ENCODE results near the gene LMNB1.
"Not testable (repeated sequence)": the region's sequence is repeated elsewhere in the genome, so short reads cannot be mapped to it uniquely, and the experiment has no call there.

LMNB1 gene

GRCh38 chr5:126826619-126827215, 49.8 kb downstream of the LMNB1 start:
- DNase-seq (ENCODE audit: insufficient read length, low spot score) (no peak), FAIRE-seq (no peak)
- no peak for TF ChIP-seq POLR2A (IDR thresholded peaks at IDR 0.05; ENCODE audit: low read depth, low read length)

GRCh38 chr5:126829098-126829497, 52.2 kb downstream of the LMNB1 start:
- FAIRE-seq (no peak), DNase-seq (ENCODE audit: insufficient read length, low spot score) (no peak)
- TF ChIP-seq POLR2A (IDR thresholded peaks at IDR 0.05; ENCODE audit: low read depth, low read length) = no peak

- DNase-seq (ENCODE audit: insufficient read length, low spot score) (no peak), FAIRE-seq (no peak)
- TF ChIP-seq POLR2A (IDR thresholded peaks at IDR 0.05; ENCODE audit: low read depth, low read length) = no peak
Observed at GRCh38 chr5:126830061-126830460, 53.1 kb downstream of the LMNB1 start.

- FAIRE-seq = no peak
- no peak for TF ChIP-seq POLR2A (IDR thresholded peaks at IDR 0.05; ENCODE audit: low read depth, low read length)
Observed at GRCh38 chr5:126831156-126831555, 54.2 kb downstream of the LMNB1 start.

GRCh38 chr5:126836778-126837177, 59.8 kb downstream of the LMNB1 start:
- FAIRE-seq (no peak), DNase-seq (ENCODE audit: insufficient read length, low spot score) (no peak)
- no peak for TF ChIP-seq POLR2A (IDR thresholded peaks at IDR 0.05; ENCODE audit: low read depth, low read length)

More at GRCh38 chr5:126831156-126831555, 54.2 kb downstream of the LMNB1 start:
- no peak for DNase-seq (ENCODE audit: insufficient read length, low spot score)

GRCh38 chr5:126837242-126837641, 60.3 kb downstream of the LMNB1 start:
- FAIRE-seq = no peak
- DNase-seq (ENCODE audit: insufficient read length, low spot score) = no peak
- TF ChIP-seq POLR2A (IDR thresholded peaks at IDR 0.05; ENCODE audit: low read depth, low read length) = no peak

- DNase-seq (ENCODE audit: insufficient read length, low spot score) = no peak
- FAIRE-seq = peak; percentile 62
- TF ChIP-seq POLR2A (IDR thresholded peaks at IDR 0.05; ENCODE audit: low read depth, low read length) = no peak
Observed at GRCh38 chr5:126837906-126838539, 61.1 kb downstream of the LMNB1 start.

- not testable (repeated sequence) for FAIRE-seq; DNase-seq (ENCODE audit: insufficient read length, low spot score)
Observed at GRCh38 chr5:126839407-126839806, 62.5 kb downstream of the LMNB1 start.

GRCh38 chr5:126843375-126843774, 66.4 kb downstream of the LMNB1 start:
- FAIRE-seq; DNase-seq (ENCODE audit: insufficient read length, low spot score): not testable (repeated sequence)

GRCh38 chr5:126845470-126846070, 68.6 kb downstream of the LMNB1 start:
- DNase-seq (ENCODE audit: insufficient read length, low spot score); FAIRE-seq: not testable (repeated sequence)

- TF ChIP-seq POLR2A (IDR thresholded peaks at IDR 0.05; ENCODE audit: low read depth, low read length) = no peak
- no peak for DNase-seq (ENCODE audit: insufficient read length, low spot score)
- no peak for FAIRE-seq
Observed at GRCh38 chr5:126846344-126846743, 69.4 kb downstream of the LMNB1 start.

GRCh38 chr5:126846744-126847455, 70.0 kb downstream of the LMNB1 start:
- TF ChIP-seq POLR2A (IDR thresholded peaks at IDR 0.05; ENCODE audit: low read depth, low read length) = no peak
- FAIRE-seq = no peak
- no peak for DNase-seq (ENCODE audit: insufficient read length, low spot score)

GRCh38 chr5:126847456-126847820, 70.5 kb downstream of the LMNB1 start:
- no peak for DNase-seq (ENCODE audit: insufficient read length, low spot score)
- no peak for FAIRE-seq
- TF ChIP-seq POLR2A (IDR thresholded peaks at IDR 0.05; ENCODE audit: low read depth, low read length) = no peak

- DNase-seq (ENCODE audit: insufficient read length, low spot score) = no peak
- no peak for TF ChIP-seq POLR2A (IDR thresholded peaks at IDR 0.05; ENCODE audit: low read depth, low read length)
- FAIRE-seq = no peak
Observed at GRCh38 chr5:126847826-126848251, 70.9 kb downstream of the LMNB1 start.

- no peak for DNase-seq (ENCODE audit: insufficient read length, low spot score)
Observed at GRCh38 chr5:126848253-126848652, 71.3 kb downstream of the LMNB1 start.

More at GRCh38 chr5:126848253-126848652, 71.3 kb downstream of the LMNB1 start:
- no peak for FAIRE-seq
- no peak for TF ChIP-seq POLR2A (IDR thresholded peaks at IDR 0.05; ENCODE audit: low read depth, low read length)

Measured in H54 (cell line).